ENCODE results near the gene XRCC6.
"Not testable (repeated sequence)": the region's sequence is repeated elsewhere in the genome, so short reads cannot be mapped to it uniquely, and the experiment has no call there.

XRCC6 gene

GRCh38 chr22:41598891-41599635 lies 22.0 kb upstream of the XRCC6 start:
- no peak for DNase-seq

GRCh38 chr22:41600976-41601375 lies 20.1 kb upstream of the XRCC6 start:
- DNase-seq: no peak

GRCh38 chr22:41603873-41604332 lies 17.2 kb upstream of the XRCC6 start:
- DNase-seq: peak; percentile 76

- DNase-seq: no peak
Measured at GRCh38 chr22:41608386-41608785, 12.7 kb upstream of the XRCC6 start.

GRCh38 chr22:41612603-41613306 lies 8.3 kb upstream of the XRCC6 start:
- no peak for DNase-seq

- no peak for DNase-seq
Measured at GRCh38 chr22:41613456-41613855, 7.6 kb upstream of the XRCC6 start.

GRCh38 chr22:41619979-41620588 lies 1.0 kb upstream of the XRCC6 start:
- peak; percentile 70 for DNase-seq

GRCh38 chr22:41620589-41621098 lies 451 bp upstream of the XRCC6 start, which contains the start of gene DESI1:
Gene DESI1 (minus strand): TSS chr22:41621043. CDS start chr22:41620839, 204 bp downstream.
- no peak for DNase-seq

GRCh38 chr22:41621911-41622179 lies 750 bp downstream of the XRCC6 start:
- no peak for DNase-seq

GRCh38 chr22:41625577-41625976 lies 4.5 kb downstream of the XRCC6 start:
- no peak for DNase-seq

GRCh38 chr22:41631115-41631514 lies 10.0 kb downstream of the XRCC6 start:
- DNase-seq: not testable (repeated sequence)

GRCh38 chr22:41631615-41632014 lies 10.5 kb downstream of the XRCC6 start:
- DNase-seq: not testable (repeated sequence)

GRCh38 chr22:41634610-41635009 lies 13.5 kb downstream of the XRCC6 start:
- not testable (repeated sequence) for DNase-seq

- no peak for DNase-seq
Measured at GRCh38 chr22:41636467-41636866, 15.4 kb downstream of the XRCC6 start.

- not testable (repeated sequence) for DNase-seq
Measured at GRCh38 chr22:41637623-41638022, 16.5 kb downstream of the XRCC6 start.

- DNase-seq: no peak
Measured at GRCh38 chr22:41638124-41638523, 17.0 kb downstream of the XRCC6 start.

GRCh38 chr22:41638748-41639147 lies 17.7 kb downstream of the XRCC6 start:
- no peak for DNase-seq

- DNase-seq: no peak
Measured at GRCh38 chr22:41641854-41642253, 20.8 kb downstream of the XRCC6 start.

- no peak for DNase-seq
Measured at GRCh38 chr22:41642331-41643110, 21.4 kb downstream of the XRCC6 start.

- DNase-seq: no peak
Measured at GRCh38 chr22:41647771-41648170, 26.7 kb downstream of the XRCC6 start.

- no peak for DNase-seq
Measured at GRCh38 chr22:41648432-41648831, 27.3 kb downstream of the XRCC6 start.

- DNase-seq: no peak
Measured at GRCh38 chr22:41650229-41650628, 29.1 kb downstream of the XRCC6 start.

- DNase-seq: no peak
Measured at GRCh38 chr22:41650821-41651220, 29.7 kb downstream of the XRCC6 start.
